C4-2B (cell line): ENCODE data around the gene PLPP3.

ENCODE experiments used
- H3K27ac ChIP-seq: fragments of 450-650 bp; 2 replicates; pipeline ENCODE4 v1.5.1; 2017
- CTCF ChIP-seq: fragments of 450-650 bp; conservative IDR thresholded peaks from 2 replicates; pipeline ENCODE4 v1.5.1; 2017; ENCODE audit warnings: mild to moderate bottlenecking
- ZFX ChIP-seq: fragments of 450-650 bp; IDR thresholded peaks from 2 replicates; pipeline ENCODE4 v1.6.1; 2017

PLPP3 gene

GRCh38 chr1:56466538-56466937 is 112.8 kb downstream of the PLPP3 start:
- no peak for TF ChIP-seq ZFX
- no peak for TF ChIP-seq CTCF
- H3K27ac ChIP-seq: no peak overlapping the region

- TF ChIP-seq ZFX (no peak), CTCF (no peak)
Measured at GRCh38 chr1:56464294-56464693, 115.1 kb downstream of the PLPP3 start.

GRCh38 chr1:56463376-56463775 is 116.0 kb downstream of the PLPP3 start:
- H3K27ac ChIP-seq: no peak overlapping the region
- no peak for TF ChIP-seq CTCF
- no peak for TF ChIP-seq ZFX

More at GRCh38 chr1:56464294-56464693, 115.1 kb downstream of the PLPP3 start:
- H3K27ac ChIP-seq: no peak overlapping the region

GRCh38 chr1:56462209-56462608 is 117.2 kb downstream of the PLPP3 start:
- H3K27ac ChIP-seq: no peak overlapping the region
- TF ChIP-seq ZFX (no peak), CTCF (no peak)

- TF ChIP-seq CTCF (no peak), ZFX (no peak)
- no peak overlapping the region for H3K27ac ChIP-seq
Measured at GRCh38 chr1:56461158-56462127, 117.9 kb downstream of the PLPP3 start.

- TF ChIP-seq ZFX: no peak
- TF ChIP-seq CTCF: no peak
Measured at GRCh38 chr1:56459260-56459659, 120.1 kb downstream of the PLPP3 start.

GRCh38 chr1:56457756-56458375 is 121.5 kb downstream of the PLPP3 start:
- TF ChIP-seq ZFX: no peak
- TF ChIP-seq CTCF: no peak
- no peak overlapping the region for H3K27ac ChIP-seq

More at GRCh38 chr1:56459260-56459659, 120.1 kb downstream of the PLPP3 start:
- no peak overlapping the region for H3K27ac ChIP-seq
